NK-92 treated with Interleukin-12 subunit alpha and Interleukin-12 subunit beta, amount 100 ng/mL, for 24 hours (cell line): ENCODE data around the gene WSCD2.

Experiments used
- DNase-seq: peaks from one replicate; lab custom pipeline; 2025; lab: John Stamatoyannopoulos, UW

The WSCD2 gene

DNA sequence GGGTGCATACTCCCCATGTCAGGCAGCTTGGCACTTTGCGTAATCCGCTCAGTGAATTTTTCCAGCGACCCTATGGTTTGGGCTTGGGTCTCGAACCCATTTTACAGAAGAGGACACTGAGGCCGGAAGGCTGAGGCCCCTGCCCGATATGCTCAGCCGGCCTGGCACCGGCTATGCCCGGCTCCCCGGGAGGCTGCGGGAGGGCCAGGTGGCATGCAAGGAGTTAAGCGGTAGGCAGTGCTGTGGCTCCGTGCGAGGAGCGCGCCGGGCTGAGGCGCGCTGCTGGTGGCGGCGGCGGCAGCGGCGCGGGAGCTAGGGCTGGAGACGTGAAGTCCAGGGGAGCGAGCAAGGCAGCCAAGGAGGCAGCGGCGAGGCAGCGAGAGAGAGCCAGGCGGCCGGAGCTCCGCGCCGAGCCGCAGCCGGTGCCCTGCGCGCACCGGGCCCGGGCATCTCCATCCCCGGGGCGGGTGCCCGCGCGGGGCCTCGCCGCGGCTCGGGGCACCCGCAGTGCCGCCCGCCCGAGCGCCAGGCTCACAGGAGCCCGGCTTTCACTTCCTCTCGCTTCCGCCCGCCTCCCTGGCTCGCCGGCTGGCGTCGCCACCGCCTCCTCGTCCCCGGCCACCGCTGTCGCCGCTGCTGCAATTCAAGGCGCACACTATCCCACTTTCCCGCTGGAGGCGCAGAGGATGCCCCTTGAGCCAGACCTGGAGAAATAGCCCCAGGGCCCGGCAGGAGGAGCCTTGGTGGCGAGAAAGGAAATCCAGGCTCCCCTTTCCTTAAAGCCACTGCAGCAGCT, at the start of gene WSCD2:
Gene WSCD2 (plus strand): TSS at position 272 of the 796 bp plus-strand sequence. CDS start 66,545 bp downstream, outside the sequence.
- no peak for DNase-seq

DNA sequence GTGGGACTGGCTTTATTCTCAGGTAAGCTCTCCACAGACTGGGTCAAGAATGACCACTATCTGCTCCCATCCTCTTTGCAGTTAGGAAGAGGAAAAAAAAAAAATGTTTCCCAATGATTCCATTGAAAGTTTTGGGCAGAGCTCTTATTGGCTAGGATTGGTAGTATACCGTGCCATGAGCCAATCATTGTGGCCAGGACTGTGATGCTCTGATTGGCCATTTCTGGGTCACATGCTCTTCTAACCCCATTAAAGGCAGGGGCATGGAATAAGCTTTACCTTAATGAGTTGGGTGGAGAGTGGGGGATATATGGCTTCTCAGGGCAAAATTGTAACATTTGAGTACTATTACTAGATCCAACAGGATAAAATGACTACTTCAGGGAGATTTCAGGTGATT, 49.4 kb upstream of the WSCD2 start:
- DNase-seq = no peak

DNA sequence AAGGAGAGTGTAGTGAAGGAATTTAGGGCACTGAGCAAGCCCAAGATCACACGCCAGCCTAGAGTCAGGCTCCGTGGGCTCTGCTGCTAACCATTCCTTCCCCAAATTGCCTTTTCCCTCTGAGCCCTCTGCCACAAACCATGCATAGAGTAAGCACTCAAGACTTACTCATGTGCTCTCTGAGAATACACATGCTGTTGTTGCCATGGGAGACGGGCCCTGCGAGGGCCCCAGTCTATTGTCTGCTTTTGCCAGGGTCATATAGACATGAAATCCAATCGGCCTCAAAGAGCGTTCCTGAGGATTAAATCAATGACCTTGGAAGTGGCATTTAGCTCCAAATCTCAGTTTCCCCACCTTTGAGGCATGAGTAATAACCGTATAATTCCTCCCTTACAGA, 48.7 kb upstream of the WSCD2 start:
- DNase-seq = no peak

DNA sequence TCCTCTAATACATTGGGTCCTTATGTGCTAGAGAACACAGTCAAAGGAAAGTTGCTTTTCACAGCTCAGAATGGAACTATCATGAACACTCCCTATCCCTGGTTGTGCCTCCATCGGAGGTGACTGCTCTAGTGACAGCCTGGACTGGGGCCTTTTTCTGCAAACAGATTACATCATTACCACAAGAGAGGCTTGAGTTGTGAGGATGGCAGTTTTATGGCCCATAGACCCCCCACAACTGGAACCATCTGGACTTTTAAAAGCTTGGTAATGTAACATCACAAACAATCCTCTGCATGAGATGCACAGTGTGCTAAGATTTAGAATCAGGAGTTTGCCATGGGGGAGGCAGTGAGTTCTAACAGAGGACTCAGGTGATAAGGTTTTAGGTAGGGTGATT, 46.6 kb upstream of the WSCD2 start:
- no peak for DNase-seq

DNA sequence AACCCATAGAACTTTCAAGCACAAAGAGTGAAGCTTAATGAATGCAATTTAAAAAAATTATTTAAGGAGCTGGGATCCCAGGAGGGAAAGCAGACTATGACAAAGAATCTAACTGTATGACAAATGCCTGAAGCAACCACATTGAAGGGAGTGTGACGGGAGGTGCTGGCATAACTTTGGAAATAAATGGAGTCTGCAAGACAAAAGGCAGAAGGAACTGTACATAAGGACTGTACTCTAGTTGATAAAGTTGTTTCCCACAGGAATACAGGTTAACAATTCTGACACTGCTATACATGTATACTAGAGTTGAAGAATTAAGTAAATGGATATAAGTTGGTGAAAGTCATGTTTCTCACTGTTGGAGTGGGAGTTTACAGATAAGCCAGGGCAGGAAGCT, 41.2 kb upstream of the WSCD2 start:
- DNase-seq = no peak

DNA sequence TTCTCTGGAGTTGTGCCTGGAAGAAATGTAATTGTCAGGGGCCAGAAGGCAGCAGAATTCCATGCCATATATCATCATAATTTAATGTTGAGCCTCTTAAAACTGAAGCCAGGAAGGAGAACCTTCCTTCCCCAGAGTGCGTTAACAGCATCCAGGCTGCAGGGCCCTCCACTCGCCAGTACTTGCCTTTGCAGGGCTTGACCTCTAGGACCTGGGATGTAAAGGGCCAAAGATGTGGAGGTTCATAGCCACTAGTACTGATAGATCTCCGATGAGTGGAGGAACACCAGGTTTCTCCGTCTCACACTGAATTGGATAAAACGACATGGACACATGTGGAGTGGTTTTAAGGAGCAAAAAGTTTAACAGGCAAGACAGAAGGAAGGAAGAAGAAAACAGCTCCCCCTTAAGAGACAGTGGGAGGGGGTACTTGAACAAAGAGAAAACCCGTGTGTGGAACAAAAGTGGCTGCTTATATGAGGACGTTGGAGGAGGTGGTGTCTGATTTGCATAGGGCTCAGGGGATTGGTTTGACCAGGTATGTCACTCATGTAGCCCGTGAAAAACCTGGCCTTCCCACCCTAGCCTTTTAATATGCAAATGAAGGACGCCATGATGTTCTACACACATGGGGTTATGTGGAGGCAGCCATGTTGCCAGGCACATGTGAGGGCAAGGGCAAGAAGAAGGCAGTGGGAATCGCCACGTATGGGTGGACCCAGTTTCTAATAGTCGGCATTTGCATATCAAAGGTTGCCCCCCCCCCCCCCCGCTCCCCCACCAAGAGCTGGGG, 38.8 kb upstream of the WSCD2 start:
- DNase-seq = no peak

DNA sequence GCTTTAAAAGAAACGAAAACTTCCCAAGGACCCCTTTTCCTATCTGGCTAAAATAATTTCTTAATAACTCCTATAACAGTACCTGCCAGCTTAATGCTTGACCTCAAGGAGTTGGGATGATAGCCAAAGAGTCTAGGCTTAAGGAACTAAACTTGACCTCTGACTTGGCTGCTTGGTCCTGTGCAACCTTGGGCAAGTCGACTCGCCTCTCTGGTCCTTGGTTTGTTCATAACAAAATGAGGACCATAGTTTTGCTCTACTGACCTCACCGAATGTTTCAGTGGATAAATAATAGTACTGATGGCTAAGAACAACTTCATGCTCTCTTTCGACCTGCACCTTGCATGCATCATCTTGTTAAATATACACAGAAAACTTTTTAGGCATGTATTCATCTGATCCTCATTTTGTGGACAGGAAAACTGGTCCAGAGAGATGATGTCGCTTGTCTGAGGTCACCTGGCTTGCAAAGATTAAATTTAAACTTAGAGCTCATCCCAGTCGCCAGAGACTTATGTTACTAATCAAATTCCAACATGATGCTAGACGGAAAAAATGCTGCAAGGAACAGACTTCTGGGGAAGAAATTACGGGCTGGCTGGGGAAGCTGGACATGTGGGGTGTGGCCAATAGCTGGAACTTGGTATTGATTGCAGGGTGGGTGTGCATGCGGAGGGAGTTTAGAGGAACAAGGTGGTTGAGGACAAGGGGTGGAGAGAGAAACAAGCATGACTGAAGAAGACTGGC, 38.0 kb upstream of the WSCD2 start:
- no peak for DNase-seq

DNA sequence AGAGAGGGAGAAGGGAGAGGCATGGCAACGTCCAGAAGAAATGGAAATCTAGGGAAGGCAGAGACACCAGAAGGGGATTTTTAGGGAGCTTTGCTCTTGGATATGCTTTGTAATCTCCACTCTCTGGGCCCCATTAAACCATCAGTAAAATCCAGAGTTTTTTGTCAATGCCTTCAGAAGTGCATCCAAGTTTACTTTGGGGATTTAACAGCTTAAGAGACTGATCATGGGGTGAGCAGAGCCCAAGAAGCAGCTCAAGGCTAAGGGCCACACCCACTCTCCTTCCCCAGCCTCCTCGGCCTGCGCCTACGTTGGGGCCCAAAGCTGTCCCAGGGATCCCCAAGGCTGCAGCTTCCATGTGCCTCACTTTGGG, 37.4 kb upstream of the WSCD2 start:
- no peak for DNase-seq

DNA sequence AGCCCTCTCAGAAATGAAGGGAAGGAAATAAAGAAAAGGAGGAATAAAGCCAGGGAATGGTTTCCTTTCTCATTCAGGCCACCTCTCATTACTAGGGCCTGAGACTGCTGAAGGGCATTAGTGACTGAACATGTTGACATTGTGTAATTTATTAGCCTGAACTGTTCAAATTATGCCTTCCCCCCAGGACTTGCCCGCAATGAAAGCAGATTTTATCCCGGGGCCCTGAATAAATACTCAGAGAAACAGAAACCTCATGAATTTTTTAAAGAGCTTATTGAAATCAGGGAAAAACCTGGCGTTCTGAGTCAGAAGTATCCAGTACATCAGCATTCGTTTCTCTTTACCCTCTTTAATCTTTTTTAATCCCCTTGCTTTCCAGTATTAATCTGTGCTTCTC, 35.9 kb upstream of the WSCD2 start:
- DNase-seq = no peak

DNA sequence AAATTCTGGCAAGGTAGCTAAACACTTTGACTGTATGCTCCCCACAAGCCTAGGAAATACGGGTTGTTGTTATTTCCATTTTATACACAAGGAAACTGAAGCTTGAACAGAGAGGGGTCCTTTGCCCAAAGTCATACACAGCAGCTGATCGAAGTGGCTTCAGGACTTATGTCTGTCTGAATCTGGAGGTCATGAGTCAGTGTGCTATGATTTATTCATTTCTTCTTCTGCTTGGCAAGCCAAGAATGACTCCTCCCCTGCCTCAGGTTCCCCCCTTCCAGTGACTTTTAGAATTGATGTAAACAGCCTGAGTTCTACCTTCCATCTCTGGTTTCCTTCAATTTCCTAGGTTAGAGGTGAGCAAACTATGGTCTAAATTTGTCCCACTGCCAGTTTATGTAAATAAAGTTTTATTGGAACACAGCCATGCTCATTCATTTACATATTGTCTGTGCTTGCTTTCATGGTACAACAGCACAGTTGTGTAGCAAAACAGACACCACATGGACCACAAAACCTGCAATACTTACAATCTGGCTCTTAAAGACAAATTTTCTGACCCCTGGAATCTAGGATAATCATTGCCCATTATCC, 34.9 kb upstream of the WSCD2 start:
- no peak for DNase-seq

DNA sequence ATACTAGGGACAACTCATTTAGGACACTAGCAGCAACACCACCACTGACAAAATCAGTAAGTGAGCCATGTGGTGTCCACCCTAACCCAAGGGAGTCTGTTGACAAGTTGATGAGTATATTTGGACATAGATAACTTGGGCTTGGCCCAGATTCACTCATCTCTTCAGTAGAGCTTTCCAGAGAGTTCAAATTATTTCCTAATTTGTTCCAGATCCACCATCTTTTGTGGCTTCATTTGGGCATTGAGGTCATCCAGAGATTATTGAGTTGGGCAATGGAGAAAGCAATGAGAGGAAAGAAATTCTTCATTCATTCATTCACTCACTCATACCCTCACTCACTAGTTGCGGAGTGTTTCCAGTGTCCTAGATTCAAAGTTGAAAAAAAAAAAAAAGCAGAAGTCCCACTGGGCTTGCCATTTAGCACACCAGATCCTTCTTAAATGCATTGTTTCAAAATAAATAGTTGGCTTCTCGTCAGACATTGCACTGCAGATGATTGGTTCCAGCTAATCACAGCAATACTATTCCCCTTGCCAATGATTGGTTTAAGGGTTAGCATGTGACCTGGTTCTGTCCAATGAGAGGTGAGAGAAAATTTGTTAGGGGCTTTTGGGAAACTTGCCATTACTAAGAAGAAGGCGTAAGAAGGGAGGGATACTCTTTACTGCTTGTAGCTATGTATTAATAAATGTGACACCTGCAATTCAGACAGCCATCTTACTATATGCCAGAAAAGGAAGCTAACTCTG, 31.8 kb upstream of the WSCD2 start:
- no peak for DNase-seq

DNA sequence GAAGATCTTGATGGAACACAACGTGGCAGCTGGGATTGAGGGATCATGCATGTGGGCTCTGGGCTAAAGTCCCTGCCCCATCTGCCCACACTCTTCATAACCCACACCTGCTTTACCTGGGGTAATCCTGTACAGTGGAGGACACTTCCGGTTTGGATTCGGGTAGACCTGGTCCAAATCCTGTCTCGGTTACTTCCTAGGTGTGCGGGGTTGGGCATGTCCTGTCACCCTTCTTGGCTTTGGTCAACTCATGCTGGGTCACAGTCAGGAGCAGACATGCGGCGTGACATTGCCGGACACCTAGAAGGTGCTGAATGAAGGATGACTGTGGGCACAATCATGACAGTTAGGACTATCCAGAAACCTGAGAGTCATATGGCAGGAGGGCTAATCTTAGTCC, 30.7 kb upstream of the WSCD2 start:
- DNase-seq = no peak

DNA sequence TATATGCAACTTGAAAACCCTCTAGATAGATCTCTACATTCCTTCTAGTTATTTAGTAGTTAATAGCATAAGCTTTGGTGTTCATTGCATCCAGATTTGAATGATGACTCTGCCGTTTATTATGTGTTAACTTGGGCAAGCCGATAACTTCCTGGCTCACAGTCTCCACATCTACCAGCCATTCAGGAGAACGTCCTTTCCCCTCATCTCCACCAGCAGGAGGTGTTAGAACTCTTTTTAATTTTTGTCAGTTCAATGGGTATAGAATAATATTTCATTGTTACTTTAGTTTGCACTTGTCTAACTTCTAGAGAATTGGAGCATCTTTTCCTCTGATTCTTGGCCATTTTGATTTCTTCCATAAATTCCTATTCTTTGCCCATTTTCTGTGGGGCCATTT, 30.0 kb upstream of the WSCD2 start:
- no peak for DNase-seq

DNA sequence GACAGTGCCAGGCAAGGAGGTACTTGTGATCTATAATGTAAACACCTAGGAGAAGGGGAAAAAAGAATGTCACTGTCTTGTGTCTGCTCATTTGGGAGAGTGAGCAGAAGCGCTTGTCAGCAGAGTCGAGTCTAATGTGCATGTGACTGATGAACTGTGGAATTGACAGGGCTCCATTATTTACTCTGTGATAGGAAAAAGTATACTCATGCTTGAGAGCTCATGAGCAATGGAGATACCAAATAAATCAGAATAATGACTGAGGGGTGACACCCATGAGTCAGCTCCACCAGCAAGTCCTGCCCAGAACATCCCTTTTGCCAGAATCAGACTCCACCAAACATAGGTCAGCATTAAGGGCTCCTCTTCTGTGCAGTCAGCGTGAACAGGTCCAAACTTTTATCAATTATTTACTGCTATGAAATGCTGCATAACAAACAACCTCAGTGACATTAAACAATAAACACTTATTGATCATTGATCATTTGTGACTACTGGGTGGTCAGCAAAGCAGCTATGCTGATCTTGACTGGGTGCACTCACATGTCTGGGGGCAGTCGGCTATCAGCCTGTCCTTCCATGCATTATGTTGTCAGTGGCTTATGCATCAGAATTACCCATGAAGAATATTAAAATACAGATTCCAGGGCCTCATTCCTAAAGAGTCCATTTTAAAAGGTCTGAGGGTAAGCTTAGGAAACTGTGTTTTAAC, 29.2 kb upstream of the WSCD2 start:
- DNase-seq = no peak

DNA sequence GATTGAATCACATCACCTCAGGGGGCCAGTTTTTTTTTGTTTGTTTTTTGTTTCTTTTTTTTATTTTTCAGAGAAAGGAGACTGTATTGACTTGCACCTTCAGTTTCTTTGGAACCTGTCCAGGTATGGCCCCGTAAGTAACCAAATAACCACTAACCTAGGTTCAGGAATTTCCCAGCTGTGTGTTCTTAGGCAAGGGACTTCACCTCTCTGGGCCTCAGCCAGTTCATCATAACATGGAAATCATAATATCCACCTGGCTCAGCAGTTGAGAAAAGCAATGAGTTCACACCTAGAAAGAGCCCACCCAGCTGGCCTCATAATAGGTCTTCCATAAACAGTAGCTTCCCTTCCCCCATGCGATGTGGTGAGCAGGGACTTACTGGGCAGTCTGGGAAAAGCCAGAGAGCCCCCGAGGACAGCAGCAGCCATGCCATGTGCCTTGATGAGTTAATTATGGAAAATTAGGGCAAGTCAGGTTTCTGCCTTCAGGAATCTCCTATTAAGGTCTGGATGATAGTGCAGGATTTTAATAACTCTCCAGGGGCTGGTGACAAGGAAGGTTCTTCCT, 27.4 kb upstream of the WSCD2 start:
- DNase-seq = no peak

DNA sequence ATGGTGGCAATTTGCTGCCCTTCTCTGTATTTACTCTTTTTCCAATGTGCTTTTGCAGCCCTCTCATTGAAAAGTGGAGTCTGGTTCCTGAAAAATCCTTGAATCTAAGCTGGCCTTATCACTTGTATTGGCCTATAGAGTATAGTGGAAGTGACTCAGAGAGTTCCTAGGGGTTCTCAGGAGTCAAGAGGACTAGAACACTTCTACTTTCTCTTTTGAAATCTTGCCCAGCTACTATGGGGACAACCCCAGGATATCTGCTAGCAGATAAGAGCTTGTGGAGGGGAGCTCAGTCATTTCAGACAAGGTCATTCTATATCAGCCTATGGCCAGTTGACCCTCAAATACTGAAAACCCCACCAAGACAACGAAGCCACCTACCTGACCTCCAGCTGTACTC, 26.7 kb upstream of the WSCD2 start:
- DNase-seq = no peak

DNA sequence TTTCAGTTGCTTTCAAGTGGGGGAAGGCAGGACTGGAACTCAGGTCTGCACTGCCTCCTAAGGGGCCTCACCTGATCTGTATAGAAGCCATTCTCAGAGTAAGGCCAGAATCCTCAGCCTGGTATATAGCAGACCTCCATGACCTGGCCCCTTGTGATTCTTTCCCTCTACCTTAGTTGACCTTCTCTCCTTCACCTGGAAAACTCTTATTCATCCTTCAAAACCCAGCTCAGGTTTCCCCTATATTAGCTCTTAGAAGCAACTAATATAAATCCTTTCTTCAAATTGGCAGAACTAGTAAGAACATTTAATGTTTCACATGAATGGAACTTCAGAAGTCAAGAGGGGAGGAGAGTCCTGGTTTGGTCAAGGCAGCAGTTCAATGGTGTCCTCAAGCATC, 26.0 kb upstream of the WSCD2 start:
- DNase-seq = no peak

DNA sequence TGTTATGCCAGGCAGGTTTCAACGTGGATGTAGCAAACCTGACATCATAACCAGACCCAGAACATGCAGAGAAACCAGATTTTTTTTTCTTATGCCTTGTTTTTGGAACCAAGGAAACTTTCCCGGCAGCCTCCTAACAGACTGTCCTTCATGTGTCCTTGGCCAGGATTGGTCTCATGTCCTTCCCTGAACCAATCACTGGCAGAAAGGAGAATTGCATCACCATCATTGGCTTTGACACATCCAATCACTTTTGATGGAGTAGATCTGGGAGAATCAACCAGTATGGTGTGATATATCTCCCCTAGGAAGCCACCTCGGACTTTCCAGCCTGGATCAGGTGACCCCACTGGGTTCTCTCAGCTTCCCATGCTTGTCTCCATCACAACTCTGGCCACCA, 25.6 kb upstream of the WSCD2 start:
- DNase-seq = no peak

DNA sequence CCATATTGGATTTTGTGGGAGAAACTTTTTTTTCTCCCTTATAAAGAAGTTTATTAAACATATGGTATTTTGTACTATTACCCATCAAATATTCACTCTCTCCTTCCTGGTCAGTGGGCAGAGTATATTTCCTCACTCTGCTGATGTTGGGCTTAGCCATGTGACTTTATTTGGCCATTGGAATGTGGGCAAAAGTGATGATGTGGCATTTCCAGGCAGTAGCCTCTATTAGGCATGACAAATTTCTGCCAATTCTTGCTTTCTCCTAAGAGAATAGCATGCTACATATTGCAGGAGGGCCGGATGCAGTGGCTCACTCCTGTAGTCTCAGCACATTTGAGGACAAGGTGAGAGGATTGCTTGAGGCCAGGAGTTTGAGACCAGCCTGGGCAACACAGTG, 24.4 kb upstream of the WSCD2 start:
- DNase-seq = no peak

DNA sequence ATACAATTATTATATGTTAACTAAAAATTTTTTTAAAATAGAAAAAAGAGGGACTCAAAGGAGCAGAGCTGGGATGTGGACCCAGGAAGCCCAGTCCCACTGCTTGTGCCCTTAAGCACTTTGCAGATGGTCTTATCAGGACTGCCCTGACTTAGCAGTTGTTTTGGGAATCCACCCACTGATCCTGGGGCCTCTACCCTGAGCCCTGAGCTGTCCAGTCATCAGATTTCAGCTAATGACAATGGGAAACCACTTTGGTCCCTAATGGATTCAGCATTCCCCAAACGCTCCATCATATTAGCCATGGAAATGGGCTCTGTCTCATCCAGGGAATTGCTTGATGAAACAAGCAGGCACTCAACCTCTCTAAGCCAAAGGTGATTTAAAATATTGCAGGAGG, 22.5 kb upstream of the WSCD2 start:
- DNase-seq = no peak

DNA sequence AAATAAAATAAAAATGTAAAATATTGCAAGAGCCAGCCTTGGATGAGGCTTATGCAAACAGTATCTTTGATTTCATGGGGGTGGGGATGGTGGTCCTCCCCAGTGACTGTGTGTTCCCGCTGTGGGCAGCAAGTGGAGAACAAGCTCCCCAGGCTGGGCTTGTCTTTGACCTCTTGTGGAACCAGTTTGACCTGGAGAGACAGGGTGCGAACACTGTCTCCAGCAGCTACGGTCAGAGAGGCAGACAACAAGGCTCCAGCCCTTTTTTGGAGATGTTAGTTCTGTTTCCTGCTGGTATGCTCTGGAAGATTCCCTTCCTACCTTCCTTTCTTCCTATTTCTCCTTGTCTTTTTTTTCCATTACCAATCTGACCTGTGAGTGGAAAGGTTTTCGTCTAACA, 21.8 kb upstream of the WSCD2 start:
- no peak for DNase-seq
